G401 (cell line): ENCODE results near the gene GPR27. TPM values are rescaled to one million over a fixed set of nuclear protein-coding genes. Genes with fewer than 3 reads are reported as not detected.

Source experiments
- DNase-seq: peaks from one replicate; pipeline ENCODE4 v3.0.0-alpha.2; 2015; ENCODE audit warnings: low spot score
- in situ Hi-C: cut with HindIII; loops from 2 replicates; pipeline ENCODE4 v1.10.0; 2016; ENCODE audit warnings: low sequenced_read_pairs, mixed read lengths
- total RNA-seq: library from RNA; depleted of rRNA; stranded (reverse); fragments of >200 nt; shearing (Covaris generic); gene quantifications from 2 replicates; pipeline ENCODE4 v1.2.3, GENCODE V29; 2014

GPR27 gene
- total RNA-seq, 1 experiment from 2014 or later, result 0.31 TPM

GRCh38 chr3:71728632-71729342, 24.9 kb upstream of the GPR27 start:
- peak; percentile 76 for DNase-seq
- in situ Hi-C loops, result no loop called here

DNA sequence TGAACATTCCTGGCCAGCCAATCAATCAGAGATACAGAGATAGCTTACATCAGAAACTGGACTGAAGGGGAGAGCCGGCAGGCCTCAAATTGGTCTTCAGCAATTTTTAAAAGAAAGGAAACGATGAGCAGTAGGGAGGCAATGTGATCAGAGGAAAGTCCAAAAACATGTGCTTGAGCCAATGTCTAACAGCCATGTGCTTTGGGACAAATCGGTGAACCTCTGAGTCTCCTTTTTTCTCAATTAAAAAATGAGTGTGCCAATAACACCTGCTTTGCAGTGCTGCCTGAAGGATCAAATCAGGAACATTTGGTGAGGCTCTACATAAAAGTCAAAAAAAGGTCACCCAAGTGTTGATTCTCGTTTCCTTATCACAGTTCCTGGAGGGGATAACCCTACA, 21.0 kb upstream of the GPR27 start:
- in situ Hi-C loops, result no loop called here
- no peak for DNase-seq

- in situ Hi-C loops, result no loop called here
Measured at GRCh38 chr3:71733319-71733718, 20.3 kb upstream of the GPR27 start.

GRCh38 chr3:71734881-71735280, 18.8 kb upstream of the GPR27 start:
- no peak for DNase-seq
- in situ Hi-C loops, result no loop called here

More at GRCh38 chr3:71733319-71733718, 20.3 kb upstream of the GPR27 start:
- no peak for DNase-seq

DNA sequence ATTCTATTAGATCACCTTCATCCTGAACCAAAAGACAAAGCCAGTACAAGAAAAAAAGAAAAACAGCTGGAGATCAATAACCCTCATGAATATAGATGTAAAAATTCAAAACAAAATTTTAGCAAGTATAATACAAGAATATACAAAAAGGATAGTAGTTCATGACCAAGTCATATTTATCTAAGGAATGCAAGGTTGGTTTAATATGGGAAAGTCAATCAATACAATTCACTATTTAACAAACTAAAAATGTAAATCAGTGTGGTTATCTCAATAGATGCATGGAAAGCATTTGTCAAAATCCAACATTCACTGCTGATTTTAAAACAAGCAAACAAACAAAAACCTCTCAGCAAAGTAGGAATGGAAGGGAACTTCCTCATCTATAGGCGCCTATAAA, 11.0 kb upstream of the GPR27 start:
- DNase-seq, result no peak
- in situ Hi-C loops, result no loop called here

DNA sequence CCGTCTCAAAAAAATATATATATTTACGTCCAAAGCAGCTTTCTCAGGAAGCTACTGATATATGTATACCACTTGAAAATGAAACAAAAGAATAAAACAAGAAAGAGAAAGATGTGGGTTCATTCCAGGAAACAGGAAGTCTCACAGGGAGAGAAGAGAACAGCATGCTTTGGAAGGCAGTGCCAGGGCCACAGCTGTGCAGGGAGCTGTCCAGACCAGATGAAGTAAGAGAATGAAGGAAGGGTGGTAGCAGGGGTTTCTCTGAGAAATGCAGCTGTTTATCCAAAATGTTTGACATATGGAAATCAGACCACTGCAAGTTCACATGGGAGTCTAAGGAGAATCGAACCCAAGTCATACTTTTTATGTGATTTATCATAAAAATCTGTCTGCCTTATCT, 8.9 kb upstream of the GPR27 start:
- no peak for DNase-seq
- in situ Hi-C loops, result no loop called here

- no peak for DNase-seq
Measured at GRCh38 chr3:71751602-71752001, 2.1 kb upstream of the GPR27 start.

GRCh38 chr3:71752831-71753700, 589 bp upstream of the GPR27 start:
- in situ Hi-C loops, result no loop called here
- DNase-seq, result peak; percentile 59

More at GRCh38 chr3:71751602-71752001, 2.1 kb upstream of the GPR27 start:
- in situ Hi-C loops, result no loop called here

- peak; percentile 8 for DNase-seq
- in situ Hi-C loops, result no loop called here
Measured at GRCh38 chr3:71754610-71755253, 1.1 kb downstream of the GPR27 start.

DNA sequence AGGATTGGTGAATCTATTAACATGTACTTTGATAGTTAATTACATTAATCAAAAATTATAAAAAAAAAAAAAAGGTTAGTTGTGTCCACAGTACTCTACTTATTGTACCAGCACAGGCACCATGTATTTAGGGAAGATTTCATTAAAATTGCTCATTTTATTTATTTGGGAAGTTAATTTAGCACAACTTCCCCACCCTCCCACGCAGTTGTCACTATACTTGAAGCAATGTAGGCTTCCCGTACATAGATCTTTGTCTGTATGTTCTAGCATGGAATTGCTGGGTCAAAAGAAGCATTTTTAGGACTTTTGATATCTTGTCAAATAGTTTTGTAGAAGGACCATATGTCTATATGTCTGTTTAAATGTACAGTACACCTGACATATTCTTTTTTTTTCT, 4.4 kb downstream of the GPR27 start:
- no peak for DNase-seq
- in situ Hi-C loops, result no loop called here

DNA sequence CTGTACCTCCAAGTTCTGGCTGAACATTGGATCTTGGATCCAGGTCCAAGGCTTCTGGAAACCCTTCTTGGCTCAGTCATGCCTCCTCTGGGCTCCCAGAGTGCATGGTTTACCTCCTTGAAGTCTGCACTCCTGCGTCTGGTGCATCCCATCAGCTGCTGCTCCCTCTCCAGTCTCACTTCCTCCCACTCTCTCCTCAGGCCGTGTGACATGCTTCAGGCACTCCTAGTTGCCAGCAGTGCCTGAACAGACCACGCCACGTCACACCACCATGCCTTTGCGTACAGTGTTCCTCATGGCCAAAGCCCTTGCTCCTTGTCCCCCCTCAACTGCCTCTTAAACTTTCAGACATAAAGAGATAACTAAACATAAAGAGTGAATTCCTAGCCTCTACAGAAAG, 5.7 kb downstream of the GPR27 start:
- in situ Hi-C loops, result no loop called here
- DNase-seq, result no peak

- DNase-seq, result no peak
- in situ Hi-C loops, result no loop called here
Measured at GRCh38 chr3:71760140-71760539, 6.5 kb downstream of the GPR27 start.

DNA sequence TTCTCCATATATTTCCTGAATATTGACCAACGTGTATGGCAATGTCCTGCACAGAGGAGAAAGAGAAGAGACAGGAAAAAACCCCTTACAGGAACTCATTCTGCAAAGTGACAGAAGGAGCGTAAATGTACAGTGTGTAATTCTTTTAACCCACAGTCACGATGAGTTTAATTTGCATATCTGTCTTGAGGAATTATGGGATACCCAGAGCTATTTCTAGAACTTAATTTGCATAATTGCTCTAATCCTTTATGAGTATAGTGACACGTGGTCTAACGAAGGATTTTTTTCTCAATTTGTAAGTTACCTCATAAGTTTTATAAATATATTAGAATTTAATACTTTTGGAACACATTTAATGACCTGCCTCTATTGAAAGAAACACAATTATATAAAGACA, 9.8 kb downstream of the GPR27 start:
- in situ Hi-C loops, result no loop called here
- no peak for DNase-seq

- in situ Hi-C loops, result no loop called here
Measured at GRCh38 chr3:71771126-71771525, 17.5 kb downstream of the GPR27 start.

DNA sequence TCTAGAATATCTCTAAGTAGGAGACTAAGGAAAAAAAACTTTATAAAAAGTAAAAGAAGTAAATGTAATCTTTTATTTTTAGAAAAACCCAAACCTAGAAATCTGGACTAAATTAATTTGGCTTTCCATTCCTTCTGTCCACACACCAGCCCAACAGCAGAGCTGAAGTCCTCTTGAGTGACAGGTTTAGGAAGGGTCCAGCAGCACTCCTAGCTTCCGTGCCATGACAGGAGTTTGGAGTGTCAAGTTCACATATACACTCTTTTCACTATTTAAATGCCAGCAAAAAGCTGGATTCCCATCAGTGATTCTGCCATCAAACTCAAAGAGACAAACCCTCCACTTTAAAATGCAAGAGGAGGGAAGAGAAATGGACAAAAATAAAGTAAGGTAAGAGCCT, 18.2 kb downstream of the GPR27 start:
- in situ Hi-C loops, result no loop called here
- DNase-seq, result no peak

More at GRCh38 chr3:71771126-71771525, 17.5 kb downstream of the GPR27 start:
- DNase-seq, result no peak

DNA sequence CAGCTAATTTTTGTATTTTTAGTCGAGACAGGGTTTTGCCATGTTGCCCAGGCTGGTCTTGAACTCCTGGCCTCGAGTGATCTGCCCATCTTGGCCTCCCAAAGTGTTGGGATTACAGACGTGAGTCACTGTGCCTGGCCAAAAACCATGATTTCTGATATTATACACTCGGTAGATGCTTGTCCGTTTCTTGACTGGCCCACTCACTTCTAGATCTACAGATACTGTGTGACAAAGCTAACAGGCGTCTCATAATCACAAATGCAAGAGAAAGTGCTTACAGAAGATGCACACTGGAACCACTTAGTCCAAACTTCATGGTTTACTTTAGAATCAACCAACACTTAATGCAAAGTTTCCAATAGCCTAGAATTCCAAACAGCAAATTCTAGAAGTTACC, 22.9 kb downstream of the GPR27 start:
- in situ Hi-C loops, result no loop called here
- DNase-seq, result no peak

DNA sequence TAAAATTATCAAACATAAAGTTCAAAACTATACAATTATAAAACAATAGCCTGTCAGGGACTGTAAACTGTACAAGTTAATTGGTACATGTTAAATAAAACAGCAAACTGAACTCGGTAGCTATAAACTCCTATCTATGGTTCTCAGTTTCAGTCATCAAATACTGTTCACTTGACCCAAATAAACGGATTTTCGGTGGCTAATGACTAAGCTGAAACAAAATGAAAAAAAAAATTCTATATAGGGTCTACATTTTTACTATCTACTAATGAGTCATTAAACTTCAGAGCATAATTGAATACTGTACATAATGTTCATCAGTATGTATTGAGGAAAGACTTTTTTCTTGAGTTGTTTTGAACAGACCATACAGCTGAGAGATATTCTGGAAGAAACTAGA, 24.7 kb downstream of the GPR27 start:
- DNase-seq, result no peak
- in situ Hi-C loops, result no loop called here

- no peak for DNase-seq
- in situ Hi-C loops, result no loop called here
Measured at GRCh38 chr3:71779674-71780377, 26.2 kb downstream of the GPR27 start.

DNA sequence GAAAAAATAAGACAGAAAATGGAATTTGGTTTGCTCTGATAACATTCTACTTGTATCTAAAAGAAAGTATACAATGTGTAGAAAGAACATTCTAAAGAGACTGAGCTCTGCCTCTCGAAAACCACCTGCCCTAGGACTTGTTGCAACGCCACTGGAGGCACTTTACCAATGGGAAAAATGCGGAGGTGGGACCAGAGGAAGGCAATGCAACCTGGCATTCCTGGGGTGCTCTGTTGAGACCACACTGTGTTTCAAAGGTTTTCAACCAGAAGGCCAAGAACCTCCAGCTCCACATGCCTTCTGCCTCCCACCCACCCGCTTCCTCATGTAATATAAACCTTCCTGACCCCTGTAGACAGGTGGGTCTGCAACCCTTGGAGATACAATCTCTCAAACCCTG, 26.8 kb downstream of the GPR27 start:
- DNase-seq, result no peak
- in situ Hi-C loops, result no loop called here
